GM18870 (cell line): ENCODE results near the gene ZNF33A.
"Not testable (repeated sequence)": the region's sequence is repeated elsewhere in the genome, so short reads cannot be mapped to it uniquely, and the experiment has no call there.

Experiments
- ATAC-seq: cut with Tn5 transposase; IDR thresholded peaks from one replicate; pipeline ENCODE4 v1.9.1; 2021; ENCODE audit warnings: moderate library complexity; ENCODE audit not compliant: unreplicated experiment

ZNF33A gene

DNA sequence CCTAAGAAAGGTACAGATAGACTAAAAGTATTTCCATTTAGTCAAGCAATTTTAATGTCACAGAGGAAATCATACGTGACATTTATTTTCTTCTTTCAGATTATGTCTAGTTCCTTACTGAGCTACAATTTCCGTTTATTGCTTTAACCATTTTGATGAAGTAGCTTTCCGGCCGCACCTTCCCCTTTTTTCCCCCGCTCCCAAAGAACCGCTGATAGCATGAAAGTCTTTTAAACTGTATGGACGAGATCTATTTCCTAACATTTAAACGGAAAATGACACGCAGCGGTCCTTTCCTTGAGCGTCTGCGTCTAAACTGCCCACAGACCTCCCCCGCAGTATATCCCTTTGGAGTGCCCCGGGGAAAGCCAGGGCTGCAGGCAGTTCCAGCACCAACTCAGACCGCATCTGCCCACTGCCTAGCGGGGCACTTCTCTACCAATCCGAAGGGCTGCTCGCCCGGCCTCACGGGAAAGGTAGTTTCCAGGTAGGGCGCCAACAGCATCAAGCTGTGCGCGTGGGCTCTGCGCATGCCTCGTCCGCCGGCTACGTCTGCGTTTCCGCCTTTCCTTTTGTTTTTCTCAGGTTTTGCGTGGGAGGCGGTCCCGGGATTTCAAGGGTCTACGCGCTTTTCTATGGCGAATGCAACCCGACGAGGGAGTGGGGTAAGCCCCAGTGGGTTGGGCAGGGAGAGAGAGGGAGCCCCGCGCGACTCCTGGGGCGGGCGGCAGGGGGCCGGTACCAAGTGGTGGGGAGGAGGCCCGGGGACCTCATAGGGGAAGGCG is at the start of gene ZNF33A:
TSS of gene ZNF33A (plus strand) at position 557 of the 785 bp plus-strand sequence. CDS start 1,667 bp downstream, outside the sequence.
- peak; percentile 89 for ATAC-seq

DNA sequence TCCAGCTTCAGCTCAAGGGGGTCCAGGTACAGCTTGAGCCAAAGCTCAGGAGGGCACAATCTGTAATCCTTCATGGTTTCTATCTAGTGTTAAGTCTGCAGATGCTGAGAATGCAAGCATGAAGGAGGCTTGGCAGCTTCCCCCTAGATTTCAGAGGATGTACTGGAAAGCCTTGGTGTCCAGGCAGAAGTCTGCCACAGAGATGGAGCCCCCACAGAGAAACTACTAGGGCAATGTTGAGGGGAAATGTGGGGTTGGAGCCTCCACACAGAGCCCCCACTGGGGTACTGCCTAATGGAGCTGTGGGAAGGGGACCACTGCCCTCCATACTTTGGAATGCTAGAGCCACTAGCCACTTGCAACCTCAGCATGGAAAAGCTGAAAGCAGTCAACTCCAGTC is 45.5 kb upstream of the ZNF33A start:
- no peak for ATAC-seq

DNA sequence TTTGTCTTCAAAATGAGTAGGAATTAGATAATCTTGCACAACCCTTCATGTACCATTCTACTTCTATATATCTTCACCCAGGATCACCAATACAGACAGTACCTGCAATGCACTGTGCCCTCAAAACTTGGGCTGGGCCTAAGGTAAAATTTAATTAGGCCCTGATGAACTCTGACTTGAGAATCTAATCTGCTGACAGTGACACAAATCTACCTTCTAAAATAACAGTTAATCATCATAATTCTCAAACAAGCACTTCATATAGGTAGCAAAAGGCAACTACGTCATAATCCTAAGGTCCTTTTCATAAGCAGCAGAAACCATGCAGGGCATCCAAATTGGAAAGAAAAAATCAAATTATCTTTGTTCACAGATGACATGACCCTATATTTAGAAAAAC is 38.1 kb upstream of the ZNF33A start:
- no peak for ATAC-seq

DNA sequence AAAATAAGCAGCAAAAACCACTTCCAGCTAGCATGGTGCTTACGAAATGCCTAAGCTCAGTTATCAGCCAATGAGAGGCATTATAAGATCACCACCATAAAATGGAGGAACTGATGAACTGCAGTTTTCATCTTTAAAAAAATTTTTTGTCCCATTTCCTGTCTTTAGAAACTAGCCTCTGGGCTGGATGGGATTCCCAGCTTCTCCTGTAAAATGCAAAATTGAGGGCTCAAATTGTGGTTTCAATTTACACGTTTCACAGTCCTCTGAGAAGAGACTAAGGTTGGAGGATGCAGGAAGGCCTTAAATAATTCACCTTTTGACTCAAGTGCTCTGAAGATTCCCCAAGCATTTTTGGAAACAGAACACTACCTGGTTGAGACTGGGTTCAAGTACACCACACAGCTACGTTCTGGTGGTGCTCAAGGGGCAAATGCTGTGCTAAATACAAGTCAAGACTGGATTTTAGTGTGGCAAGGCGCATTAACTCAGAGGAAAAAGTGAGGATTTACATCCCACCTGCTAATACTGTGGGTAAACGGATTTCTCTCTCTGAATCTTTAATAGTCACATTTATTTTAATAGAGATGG is 35.0 kb upstream of the ZNF33A start:
- ATAC-seq: no peak

DNA sequence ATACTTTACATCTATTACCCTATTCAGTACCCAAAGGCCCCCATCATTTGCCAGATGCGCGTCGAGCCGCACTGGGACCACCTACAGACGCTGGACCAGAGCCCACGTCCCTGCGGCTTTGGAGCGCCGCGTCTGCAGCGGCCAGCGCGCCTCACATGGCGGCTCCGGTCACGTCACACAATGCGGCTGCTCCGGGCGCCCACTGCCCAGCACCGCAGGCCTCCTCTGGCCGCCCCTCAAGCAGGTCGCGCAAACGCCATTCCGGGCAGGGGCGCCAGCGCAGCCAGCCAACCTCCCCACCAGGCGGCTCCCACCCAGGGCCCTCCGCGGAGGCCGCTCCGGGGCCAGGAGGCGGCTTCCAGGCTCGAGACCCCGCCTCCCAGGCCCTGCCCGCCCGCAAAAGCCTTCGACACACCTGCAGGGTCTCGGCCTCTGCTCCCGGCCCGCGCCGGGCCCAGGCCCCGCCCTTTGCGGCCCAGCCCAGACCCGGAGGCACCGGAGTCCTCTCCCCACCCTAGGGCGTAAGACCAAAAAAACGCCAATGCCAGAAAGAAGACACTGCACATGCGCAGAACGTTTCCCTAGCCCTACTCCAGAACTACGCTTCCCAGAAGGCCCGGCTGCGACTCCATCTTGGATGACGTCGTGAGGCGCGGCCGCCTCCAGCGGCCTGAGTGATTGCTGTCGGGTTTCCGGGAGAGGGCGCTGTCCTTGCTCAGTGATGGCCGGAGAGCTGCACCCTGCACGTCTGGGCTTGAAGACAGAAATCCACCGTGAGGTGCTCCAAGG is 34.2 kb upstream of the ZNF33A start, which contains the start of gene ZNF25:
TSS of gene ZNF25 (minus strand) at position 557 of the 789 bp plus-strand sequence. CDS start 4,925 bp downstream, outside the sequence.
- peak; percentile 93 for ATAC-seq

DNA sequence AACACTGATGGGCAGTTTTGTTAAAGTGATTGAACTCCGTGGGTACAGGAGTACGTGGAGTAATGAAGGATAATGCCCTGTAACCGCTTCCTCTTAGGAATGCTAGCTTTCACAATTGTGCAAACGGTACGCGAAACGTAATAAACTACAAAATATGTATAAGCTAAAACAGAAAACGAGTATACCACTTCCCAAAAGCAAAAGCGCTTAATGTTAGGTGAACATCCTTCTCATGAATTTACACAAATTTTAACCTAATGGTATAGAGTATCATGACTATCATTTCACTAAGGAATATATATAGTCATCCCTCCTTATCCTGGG is 33.6 kb upstream of the ZNF33A start:
- no peak for ATAC-seq

DNA sequence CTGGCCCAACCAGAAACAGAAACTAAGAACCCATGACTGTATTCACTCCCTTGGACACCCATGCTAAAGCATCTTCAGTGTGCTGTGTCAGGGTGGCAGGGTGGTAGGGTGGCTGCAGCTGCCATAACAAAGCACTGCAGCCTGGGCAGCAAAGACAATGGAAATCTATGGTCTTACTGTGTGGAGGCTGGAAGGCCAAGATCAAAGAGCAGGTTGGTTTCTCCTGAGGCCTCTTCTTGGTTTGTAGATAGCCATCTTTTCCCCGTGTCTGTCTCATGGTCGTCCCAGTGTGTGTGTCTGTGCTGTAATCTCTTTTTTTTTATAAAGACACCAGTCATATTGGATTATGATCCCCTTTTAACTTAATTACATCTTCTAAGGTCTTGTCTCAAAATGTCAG is 18.8 kb upstream of the ZNF33A start:
- no peak for ATAC-seq

DNA sequence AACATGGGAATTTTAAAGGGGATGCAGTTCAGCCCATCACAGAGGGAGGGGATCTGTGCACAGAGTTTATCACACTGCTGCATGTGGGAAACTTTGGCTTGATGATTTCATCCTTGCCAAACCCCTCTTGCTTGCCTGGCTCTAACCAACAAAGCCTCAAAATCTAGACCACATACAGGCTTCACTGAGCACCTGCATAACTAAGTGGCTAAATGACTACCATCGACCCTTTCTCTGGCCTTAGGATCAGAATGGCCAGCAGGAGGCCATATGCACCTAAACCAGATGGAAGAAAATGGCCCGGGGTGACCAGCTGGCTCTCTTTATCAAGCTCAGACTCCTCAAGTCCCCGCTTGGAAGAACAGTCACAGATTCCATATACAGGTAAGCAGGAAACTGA is 18.4 kb upstream of the ZNF33A start:
- ATAC-seq: no peak

DNA sequence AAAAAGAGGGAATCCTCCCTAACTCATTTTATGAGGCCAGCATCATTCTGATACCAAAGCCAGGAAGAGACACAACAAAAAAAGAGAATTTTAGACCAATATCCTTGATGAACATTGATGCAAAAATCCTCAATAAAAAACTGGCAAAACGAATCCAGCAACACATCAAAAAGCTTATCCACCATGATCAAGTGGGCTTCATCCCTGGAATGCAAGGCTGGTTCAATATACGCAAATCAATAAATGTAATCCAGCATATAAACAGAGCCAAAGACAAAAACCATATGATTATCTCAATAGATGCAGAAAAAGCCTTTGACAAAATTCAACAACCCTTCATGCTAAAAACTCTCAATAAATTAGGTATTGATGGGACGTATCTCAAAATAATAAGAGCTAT is 11.6 kb upstream of the ZNF33A start:
- ATAC-seq: not testable (repeated sequence)

DNA sequence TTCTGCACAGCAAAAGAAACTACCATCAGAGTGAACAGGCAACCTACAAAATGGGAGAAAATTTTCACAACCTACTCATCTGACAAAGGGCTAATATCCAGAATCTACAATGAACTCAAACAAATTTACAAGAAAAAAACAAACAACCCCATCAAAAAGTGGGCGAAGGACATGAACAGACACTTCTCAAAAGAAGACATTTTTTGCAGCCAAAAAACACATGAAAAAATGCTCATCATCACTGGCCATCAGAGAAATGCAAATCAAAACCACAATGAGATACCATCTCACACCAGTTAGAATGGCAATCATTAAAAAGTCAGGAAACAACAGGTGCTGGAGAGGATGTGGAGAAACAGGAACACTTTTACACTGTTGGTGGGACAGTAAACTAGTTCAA is 10.0 kb upstream of the ZNF33A start:
- ATAC-seq: not testable (repeated sequence)

DNA sequence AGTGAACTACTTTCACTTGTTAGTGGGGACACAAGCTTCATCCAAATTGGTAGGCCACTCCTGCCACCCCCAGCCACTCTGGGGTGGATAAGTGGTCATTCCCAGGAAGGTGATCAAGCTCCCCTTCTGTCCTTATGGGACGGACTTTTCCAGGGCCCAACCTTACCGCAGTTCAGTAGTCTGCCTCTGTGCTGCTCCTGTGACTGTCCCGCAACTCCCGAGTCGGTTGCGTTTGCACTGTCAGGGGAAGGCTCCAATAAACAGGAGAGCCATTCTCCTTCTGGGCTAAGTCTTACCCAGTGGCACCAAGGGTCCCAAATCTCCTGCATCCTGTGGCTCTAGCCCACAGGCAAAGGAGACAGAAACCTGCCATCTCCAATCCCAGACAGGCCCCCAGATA is 7.4 kb upstream of the ZNF33A start:
- no peak for ATAC-seq

DNA sequence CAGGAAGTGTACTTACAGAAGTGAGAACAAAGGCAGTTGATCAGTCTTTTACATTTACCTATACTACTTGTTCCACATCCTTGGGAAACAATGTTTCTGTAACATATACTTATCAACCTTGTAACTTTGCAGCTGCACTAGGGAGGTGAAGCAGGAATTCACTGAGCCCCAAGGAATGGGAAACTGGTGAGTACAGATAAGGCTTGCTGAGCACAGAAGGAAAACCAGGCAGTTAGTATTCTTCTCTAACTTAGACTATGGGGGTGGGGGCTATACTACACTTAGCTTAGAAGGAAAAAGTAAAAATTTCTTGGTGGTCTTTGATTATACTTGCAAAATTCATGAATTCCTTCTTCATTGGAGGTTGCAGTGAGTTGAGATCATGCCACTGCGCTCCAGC is 6.9 kb upstream of the ZNF33A start:
- no peak for ATAC-seq

DNA sequence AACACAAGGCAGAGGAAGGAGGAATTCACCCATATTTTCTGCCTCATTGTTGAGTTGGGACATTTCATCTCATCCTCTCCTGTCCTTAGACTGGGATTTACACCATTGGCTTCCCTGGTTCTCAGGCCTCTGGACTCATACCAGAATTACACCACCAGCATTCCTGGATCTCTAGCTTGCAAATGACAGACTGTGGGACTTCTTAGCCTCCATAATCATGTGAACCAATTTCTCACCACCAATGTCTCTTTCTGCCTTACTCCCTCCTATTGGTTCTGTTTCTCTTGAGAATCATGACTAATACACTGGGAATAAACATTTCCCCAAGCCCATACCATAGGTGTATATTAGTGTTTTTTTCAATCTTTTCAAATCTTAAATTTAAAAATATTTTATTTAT is 2.9 kb upstream of the ZNF33A start:
- no peak for ATAC-seq

DNA sequence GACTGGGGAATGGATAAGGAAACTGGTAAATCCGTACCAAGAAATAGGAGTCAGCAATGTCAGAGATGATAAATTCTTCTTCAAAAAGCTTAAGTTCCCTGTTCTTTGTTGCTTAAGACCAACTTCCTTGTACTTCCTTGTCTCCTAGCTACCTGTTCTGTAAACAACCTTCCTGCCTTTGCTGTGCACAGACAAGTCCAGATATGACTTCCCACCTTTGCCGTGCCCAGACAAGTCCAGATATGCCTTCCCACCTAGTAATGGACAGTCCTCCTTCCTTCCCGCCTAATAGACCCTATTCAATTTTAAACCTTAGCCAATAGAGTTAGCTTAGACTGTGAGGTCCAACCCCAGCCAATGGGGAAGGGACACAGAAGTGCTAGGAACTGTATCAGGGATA is 2.5 kb upstream of the ZNF33A start:
- no peak for ATAC-seq

DNA sequence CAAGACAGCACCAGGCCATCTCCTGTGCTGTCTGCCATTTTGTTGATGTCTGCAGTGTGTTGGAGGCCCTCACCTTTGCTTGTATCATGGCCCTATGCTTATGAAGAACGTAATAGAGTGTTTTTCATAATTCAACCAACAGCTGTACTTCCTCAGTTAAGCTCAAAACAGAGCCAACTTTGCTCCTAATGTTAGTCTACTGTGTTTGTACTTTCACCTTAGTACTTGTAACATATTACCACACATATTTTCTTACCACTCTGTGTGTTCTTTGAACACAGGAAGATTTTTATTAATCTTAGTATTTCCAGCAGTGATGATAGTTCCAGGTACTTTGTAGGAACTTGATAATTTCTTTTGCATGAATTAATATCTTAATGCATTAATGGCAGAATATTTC is 5.9 kb downstream of the ZNF33A start:
- ATAC-seq: no peak

DNA sequence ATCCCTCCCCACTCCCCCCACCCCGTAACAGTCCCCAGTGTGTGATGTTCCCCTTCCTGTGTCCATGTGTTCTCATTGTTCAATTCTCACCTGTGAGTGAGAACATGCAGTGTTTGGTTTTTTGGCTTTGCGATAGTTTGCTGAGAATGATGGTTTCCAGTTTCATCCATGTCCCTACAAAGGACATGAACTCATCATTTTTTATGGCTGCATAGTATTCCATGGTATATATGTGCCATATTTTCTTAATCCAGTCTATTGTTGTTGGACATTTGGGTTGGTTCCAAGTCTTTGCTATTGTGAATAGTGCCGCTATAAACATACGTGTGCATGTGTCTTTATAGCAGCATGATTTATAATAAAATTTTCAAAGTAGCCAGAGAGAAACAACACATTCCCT is 8.6 kb downstream of the ZNF33A start:
- ATAC-seq: not testable (repeated sequence)

DNA sequence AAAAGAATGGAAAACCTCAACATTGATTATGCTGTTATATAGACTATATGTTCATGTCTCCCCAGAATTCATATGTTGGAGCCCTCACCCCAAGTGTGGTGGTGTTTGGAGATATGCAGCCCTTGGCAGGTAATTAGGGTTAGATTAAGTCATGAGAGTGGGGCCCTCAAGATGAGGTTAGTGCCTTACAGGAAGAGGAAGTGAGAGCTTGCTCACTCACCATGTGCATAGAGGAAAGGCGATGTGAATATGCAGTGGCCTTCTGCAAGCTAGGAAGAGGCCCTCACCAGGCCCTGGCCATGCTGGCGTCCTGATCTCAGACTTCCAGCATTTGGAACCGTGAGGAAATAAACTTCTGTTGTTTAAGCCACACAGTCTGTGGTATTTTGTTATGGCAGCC is 14.8 kb downstream of the ZNF33A start:
- ATAC-seq: peak; percentile 60

DNA sequence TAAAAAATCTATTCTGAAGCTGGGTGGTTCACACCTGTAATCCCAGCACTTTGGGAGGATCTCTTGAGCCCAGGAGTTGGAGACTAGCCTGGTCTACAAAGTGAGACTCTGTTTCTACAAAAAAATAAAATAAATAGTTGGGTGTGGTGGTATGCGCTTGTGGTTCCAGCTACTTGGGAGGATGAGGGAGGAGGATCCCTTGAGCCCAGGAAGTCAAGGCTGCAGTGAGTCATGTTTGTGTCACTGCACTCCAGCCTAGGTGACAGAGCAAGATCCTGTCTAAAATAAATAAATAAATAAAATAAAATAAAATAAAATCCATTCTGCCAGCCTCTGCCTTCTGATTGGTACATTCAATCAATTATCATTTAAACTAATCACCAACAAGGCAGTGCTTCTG is 17.5 kb downstream of the ZNF33A start:
- no peak for ATAC-seq

DNA sequence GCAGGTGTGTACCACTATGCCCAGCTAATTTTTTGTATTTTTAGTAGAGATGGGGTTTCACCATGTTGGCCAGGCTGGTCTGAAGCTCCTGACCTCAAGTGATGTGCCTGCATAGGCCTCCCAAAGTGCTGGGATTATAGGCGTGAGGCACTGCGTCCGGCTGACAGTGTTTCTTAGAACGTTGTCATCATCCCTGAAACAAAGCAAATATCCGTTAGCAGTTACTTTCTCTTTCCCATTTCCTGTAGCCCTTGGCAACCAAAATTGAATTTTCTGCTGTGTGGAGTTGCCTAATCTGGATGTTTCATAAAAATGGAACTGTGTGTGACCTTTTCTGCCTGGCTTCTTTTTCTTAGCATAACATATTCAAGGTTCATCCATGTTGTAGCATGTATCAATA is 22.4 kb downstream of the ZNF33A start:
- no peak for ATAC-seq

DNA sequence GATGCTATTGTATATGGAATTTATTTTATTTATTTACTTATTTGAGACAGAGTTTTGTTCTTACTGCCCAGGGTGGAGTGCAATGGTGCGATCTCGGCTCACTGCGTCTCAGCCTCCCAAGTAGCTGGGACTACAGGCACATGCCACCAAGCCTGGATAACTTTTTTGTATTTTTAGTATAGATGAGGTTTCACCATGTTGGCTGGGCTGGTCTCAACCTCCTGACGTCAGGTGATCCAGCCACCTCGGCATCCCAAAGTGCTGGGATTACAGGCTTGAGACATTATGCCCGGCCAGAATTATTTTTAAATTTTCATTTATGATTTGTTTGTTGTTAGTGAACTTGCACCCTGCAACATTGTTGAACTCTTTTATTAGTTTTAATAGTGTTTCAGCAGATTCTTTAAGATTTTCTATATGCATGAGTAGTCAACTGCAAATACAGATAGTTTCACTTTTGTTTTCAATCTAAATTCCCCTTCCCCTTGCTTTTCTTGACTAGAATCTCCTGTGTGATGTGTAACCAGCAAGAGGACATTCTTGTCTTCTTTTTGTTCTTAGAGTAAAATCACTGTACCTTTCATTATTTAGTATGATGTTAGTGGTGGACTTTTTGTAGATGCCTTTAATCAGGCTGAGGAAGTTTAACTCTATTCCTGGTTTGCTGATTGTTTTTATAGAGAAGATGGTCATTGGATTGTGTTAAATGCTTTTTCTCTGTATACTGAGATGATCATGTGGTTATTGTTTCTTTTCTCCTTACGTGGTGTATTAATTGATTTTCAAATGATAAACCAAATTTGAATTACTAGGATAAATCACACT is 27.8 kb downstream of the ZNF33A start:
- ATAC-seq: peak; percentile 90

DNA sequence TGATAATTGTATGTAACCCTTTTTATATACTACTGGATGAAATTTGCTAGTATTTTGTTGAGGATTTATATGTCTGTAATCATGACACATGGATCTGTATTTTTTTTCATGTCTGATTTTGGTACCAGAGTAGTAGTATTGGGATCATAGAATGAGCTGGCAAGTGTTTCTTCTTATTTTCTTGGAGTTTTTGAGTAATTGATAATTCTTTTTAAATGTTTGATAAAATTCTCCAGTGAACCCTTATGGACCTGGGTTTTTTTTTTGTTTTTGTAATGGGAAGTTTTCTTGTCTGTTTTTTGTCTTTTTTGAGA is 28.4 kb downstream of the ZNF33A start:
- peak; percentile 21 for ATAC-seq
